Stomach (tissue), 4 donors: ENCODE data around the gene SCGB2B2.

Experiments
- CTCF ChIP-seq, 7 experiments: fragments of 450-650 bp in 4 of 7; fragments of 200-600 bp in 3 of 7; sonication (generic) in 3 of 7; IDR thresholded peaks; one replicate each; pipeline ENCODE4 v1.5.1; 2016 to 2019; ENCODE audit warnings: antibody characterized with exemption in 7 of 7, control low read depth in 2 of 7, mild to moderate bottlenecking in 1 of 7
- EP300 ChIP-seq: sonication (generic); formaldehyde crosslinking; IDR thresholded peaks from one replicate; pipeline ENCODE4 v1.6.1; 2017; ENCODE audit warnings: antibody characterized with exemption
- POLR2AphosphoS5 ChIP-seq, 3 donors: sonication (generic); formaldehyde crosslinking; IDR thresholded peaks; one replicate each; pipeline ENCODE4 v1.6.1; 2016; ENCODE audit warnings: antibody characterized with exemption in 3 of 3

GRCh38 chr19:34686455-34686854 lies 9.5 kb upstream of the SCGB2B2 start:
- TF ChIP-seq CTCF (IDR thresholded peaks at IDR 0.05) (no peak), EP300 (no peak), POLR2AphosphoS5 (IDR thresholded peaks at IDR 0.05) (no peak)
